Esophagus muscularis mucosa (tissue), 4 donors: ENCODE results near the gene FDPS. TPM values are rescaled to one million over a fixed set of nuclear protein-coding genes. Genes with fewer than 3 reads are reported as not detected.

Source experiments
- DNase-seq: peaks from one replicate; pipeline ENCODE4 v3.0.0-alpha.2; 2017; ENCODE audit errors: extremely low spot score
- H3K27ac ChIP-seq, 4 donors: fragments of 200-600 bp; sonication (generic); replicated peaks in 1 of 4; 1 replicate in 3 of 4; 2 replicates in 1 of 4; pipeline ENCODE4 v1.5.1; 2016 to 2019; ENCODE audit warnings: mild to moderate bottlenecking in 1 of 4
- H3K27me3 ChIP-seq, 4 donors: fragments of 200-600 bp; sonication (generic); one replicate each; pipeline versions ENCODE4 v1.5.1 to v1.6.0; 2016 to 2019
- H3K36me3 ChIP-seq, 4 donors: fragments of 200-600 bp; sonication (generic); one replicate each; pipeline ENCODE4 v1.5.1; 2016 to 2019
- H3K4me1 ChIP-seq, 4 donors: fragments of 200-600 bp; sonication (generic); one replicate each; pipeline ENCODE4 v1.5.1; 2016 to 2019
- H3K4me3 ChIP-seq, 4 donors: fragments of 200-600 bp; sonication (generic); 1 replicate in 2 of 4; 2 replicates in 2 of 4; pipeline ENCODE4 v1.5.1; 2016 to 2019; ENCODE audit warnings: mild to moderate bottlenecking in 4 of 4, moderate library complexity in 1 of 4
- H3K9me3 ChIP-seq, 4 donors: fragments of 200-600 bp; sonication (generic); 1 replicate in 3 of 4; 2 replicates in 1 of 4; pipeline ENCODE4 v1.5.1; 2016 to 2019
- EP300 ChIP-seq: sonication (generic); formaldehyde crosslinking; IDR thresholded peaks from one replicate; pipeline ENCODE4 v1.6.1; 2017; ENCODE audit warnings: antibody characterized with exemption
- POLR2A ChIP-seq: fragments of 450-650 bp; IDR thresholded peaks from one replicate; pipeline ENCODE4 v1.6.1; 2017; ENCODE audit warnings: antibody characterized with exemption, moderate library complexity, mild to moderate bottlenecking, low read depth
- POLR2AphosphoS5 ChIP-seq, 2 donors: sonication (generic); formaldehyde crosslinking; IDR thresholded peaks; one replicate each; pipeline ENCODE4 v1.6.1; 2017; ENCODE audit warnings: antibody characterized with exemption in 2 of 2
- WGBS: methylation state at CpG from one replicate; pipeline ENCODE4 v1.1.5; 2018; 5-methylcytosine and 5-hydroxymethylcytosine counted together
- intact Hi-C: fragments of 100-400 bp; cut with DNase I; formaldehyde crosslinking; loops from one replicate; pipeline ENCODE4 v1.15.1; 2023
- total RNA-seq, 4 donors: library from RNA; depleted of rRNA; stranded (reverse); fragments of >200 nt; gene quantifications; one replicate each; pipeline versions ENCODE4 v1.1.0 to v1.2.1, GENCODE V29; 2016
- TF ChIP-seq, protein P1 (sequence below), 3 experiments: fragments of 200-600 bp in 2 of 3; fragments of 450-650 bp in 1 of 3; sonication (generic) in 2 of 3; IDR thresholded peaks; one replicate each; pipeline ENCODE4 v1.5.1; 2017 to 2019; ENCODE audit warnings: antibody characterized with exemption in 3 of 3, mild to moderate bottlenecking in 2 of 3, moderate library complexity in 1 of 3

FDPS gene
- total RNA-seq, 4 donors from 2014 or later = 70.2 to 97.2 (median 82.0) TPM

DNA sequence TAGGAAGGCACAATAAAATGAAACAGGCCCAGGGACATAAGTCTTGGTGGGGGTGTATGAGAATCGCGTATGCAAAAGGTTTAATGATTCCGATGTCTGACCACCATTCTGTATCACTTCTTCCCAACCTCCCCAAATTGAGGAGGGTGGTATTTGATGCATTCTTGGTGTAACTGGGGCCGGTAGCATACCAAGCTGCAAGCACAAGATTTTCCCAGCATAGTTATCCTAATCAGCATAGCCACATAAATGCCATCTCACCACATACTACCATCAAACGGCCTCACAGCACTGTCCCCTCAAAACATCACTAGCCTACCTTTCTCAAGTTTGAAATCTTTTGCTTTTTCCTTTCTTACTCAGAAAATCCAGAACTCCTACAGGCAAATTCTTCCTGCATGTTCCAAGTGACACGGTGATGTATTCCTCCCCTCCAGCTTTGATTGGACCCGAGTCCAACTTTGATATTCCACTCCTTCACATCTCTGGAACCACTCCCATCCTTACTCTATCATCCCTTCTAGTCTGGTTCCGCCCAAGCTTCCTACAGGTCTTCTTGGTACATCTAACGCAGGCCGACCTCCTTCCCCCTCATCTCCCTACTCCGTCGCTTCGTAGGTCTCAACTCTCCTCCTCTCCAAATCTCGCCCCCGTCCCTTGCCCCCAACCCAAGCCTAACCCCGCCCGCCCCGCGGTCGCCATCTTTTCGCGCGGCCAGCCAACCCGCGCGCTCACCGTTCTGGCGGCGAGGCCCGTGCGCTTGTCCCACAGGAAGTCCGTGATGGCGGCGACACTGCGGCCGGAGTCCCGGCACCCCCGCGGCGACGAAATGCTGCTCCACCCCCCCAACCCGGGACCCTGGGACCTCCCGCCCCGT, 36.0 kb upstream of the FDPS start:
- intact Hi-C loops = no loop called here
- peaks cover 32 to 49% (median 38%) of the 10 kb centered on the region in 4 donors for H3K4me1 ChIP-seq
- no peaks in the 10 kb centered on the region for H3K27me3 ChIP-seq
- peak overlapping the region; percentile 86 to 97 (median 92) for H3K4me3 ChIP-seq
- no peaks in the 10 kb centered on the region for H3K9me3 ChIP-seq
- 5% methylated on average over 34 of the region's 44 CpGs for WGBS
- DNase-seq = no peak
- peak overlapping the region; percentile 97 to 99 (median 98) for H3K27ac ChIP-seq
- H3K36me3 ChIP-seq = peaks cover 24 to 43% (median 35%) of the 10 kb centered on the region in 4 donors
- TF ChIP-seq POLR2A (no peak), POLR2AphosphoS5 (IDR thresholded peaks at IDR 0.05) (no peak), EP300 (no peak)
- TF ChIP-seq, protein P1, sequence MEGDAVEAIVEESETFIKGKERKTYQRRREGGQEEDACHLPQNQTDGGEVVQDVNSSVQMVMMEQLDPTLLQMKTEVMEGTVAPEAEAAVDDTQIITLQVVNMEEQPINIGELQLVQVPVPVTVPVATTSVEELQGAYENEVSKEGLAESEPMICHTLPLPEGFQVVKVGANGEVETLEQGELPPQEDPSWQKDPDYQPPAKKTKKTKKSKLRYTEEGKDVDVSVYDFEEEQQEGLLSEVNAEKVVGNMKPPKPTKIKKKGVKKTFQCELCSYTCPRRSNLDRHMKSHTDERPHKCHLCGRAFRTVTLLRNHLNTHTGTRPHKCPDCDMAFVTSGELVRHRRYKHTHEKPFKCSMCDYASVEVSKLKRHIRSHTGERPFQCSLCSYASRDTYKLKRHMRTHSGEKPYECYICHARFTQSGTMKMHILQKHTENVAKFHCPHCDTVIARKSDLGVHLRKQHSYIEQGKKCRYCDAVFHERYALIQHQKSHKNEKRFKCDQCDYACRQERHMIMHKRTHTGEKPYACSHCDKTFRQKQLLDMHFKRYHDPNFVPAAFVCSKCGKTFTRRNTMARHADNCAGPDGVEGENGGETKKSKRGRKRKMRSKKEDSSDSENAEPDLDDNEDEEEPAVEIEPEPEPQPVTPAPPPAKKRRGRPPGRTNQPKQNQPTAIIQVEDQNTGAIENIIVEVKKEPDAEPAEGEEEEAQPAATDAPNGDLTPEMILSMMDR (IDR thresholded peaks at IDR 0.05) = no peak

DNA sequence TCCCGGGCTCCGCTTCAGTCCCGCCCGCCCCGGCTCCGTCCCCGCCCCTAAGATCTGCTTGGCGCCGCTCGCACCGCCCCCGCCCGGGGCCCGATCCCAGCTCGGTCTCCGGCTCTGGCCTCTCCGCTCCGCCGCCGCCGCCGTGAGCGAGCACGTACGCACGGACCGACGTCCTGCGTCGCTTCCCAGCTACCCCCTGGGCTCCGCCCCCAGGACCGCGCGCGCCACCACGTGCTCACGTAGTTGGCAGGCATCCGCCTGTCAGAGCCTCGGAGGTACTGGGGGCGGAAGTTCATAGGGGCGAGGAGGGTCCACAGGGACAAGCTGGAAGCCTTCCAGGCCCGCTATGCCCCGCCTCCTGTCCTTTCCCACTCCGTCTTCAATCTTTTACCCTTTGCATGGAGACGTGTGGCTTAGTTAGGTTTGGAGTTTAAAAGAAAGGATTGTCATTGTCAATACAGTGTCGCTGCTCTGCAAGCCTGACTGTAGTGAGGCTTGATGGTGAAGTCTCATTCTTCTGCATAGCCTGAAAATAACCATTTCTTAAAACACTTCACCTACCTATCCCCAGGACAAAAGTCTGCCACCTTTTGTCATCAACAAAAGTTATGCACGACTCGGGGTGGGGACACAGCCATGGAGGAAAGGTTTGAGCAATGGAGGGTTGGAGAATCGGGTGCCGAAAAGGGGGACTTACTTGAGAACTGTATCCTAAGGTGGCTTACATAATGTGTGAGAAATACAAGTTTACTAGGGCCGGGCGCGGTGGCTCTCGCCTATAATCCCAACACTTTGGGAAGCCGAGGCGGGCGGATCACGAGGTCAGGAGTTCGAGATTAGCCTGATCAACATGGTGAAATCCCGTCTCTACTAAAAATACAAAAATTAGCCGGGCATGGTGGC, 35.1 kb upstream of the FDPS start, which contains the start of gene CLK2:
Gene CLK2, minus strand, starts transcription at position 162 of the 903 bp plus-strand sequence. CDS start 2,527 bp downstream, outside the sequence.
- DNase-seq = peak; percentile 98
- Histone ChIP-seq H3K4me3 (peak within 1 kb of the TSS; percentile 86 to 97 (median 92)), H3K27ac (peak within 1 kb of the TSS; percentile 97 to 99 (median 98)), H3K27me3 (no peaks in the 10 kb centered on the region), H3K4me1 (peaks cover 36 to 56% (median 46%) of the 10 kb centered on the region in 4 donors), H3K36me3 (peaks cover 15 to 34% (median 26%) of the 10 kb centered on the region in 4 donors), H3K9me3 (no peaks in the 10 kb centered on the region)
- intact Hi-C loops = no loop called here
- 42% methylated on average over 24 of the region's 61 CpGs for WGBS
- TF ChIP-seq, protein P1 (IDR thresholded peaks at IDR 0.05) = peak in 1 of 3 experiments; percentile 21
- TF ChIP-seq POLR2AphosphoS5 (IDR thresholded peaks at IDR 0.05) (peak; percentile 97 to 98), POLR2A (peak; percentile 58), EP300 (no peak)

DNA sequence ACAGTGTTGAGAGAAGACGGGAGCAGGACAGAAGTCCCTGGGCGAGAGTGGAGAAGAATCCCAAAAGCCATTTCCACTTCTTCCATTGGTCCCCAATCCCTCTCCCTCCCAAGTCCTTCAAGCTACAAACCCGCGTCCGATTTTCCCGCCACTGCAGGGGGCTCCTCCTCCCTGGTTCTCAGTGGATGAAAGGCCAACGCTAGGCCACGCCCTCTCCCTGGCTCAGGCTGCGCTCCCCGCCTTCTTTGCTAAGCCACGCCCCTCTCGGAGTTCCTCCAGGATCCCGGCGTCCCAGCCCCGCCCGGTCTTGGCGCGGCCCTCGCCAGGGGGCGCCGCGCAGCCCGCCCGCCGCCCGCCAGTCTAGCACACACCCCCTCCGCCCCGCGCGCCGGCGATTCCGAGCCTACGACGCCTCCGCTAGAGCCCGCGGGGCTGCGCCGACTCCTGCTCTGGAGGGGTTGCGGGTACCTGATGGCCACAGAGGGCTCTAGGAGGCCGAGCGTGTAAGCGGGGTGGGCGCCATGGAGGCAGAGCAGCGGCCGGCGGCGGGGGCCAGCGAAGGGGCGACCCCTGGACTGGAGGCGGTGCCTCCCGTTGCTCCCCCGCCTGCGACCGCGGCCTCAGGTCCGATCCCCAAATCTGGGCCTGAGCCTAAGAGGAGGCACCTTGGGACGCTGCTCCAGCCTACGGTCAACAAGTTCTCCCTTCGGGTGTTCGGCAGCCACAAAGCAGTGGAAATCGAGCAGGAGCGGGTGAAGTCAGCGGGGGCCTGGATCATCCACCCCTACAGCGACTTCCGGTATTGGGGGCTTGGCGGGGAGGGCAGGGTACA, 31.4 kb upstream of the FDPS start, which contains the start of gene HCN3:
Gene HCN3, plus strand, starts transcription at position 394 of the 832 bp plus-strand sequence. Its CDS starts 128 bp downstream, at position 522.
- intact Hi-C loops = loop anchor here (5.0 kb wide), 1 partner anchor 315 kb away; no protein-coding TSS in a partner anchor
- TF ChIP-seq, protein P1 (IDR thresholded peaks at IDR 0.05) = peak; percentile 67 to 84 (median 73)
- TF ChIP-seq POLR2A (no peak), EP300 (no peak), POLR2AphosphoS5 (IDR thresholded peaks at IDR 0.05) (peak in 1 of 2 donors; percentile 78)
- no peaks in the 10 kb centered on the region for H3K9me3 ChIP-seq
- DNase-seq = peak; percentile 99
- peak within 1 kb of the TSS; percentile 71 to 84 (median 77) for H3K4me3 ChIP-seq
- H3K27me3 ChIP-seq = no peaks in the 10 kb centered on the region
- peak within 1 kb of the TSS; percentile 74 to 85 (median 78) for H3K27ac ChIP-seq
- no peaks in the 10 kb centered on the region for H3K36me3 ChIP-seq
- 3% methylated on average over 15 of the region's 68 CpGs for WGBS
- peaks cover 20 to 38% (median 33%) of the 10 kb centered on the region in 4 donors for H3K4me1 ChIP-seq
